GM13976 (cell line): ENCODE data around the gene R3HDM1.

ENCODE experiments used
- DNase-seq: peaks from one replicate; pipeline ENCODE4 v3.0.0; 2012; ENCODE audit warnings: low spot score
- in situ Hi-C: fragments of 300-500 bp; cut with MboI; formaldehyde crosslinking; loops from one replicate; pipeline ENCODE4 v1.12.0; 2022; ENCODE audit warnings: low sequenced_read_pairs, mixed read lengths, inconsistent platforms; ENCODE audit not compliant: unreplicated experiment
- TF ChIP-seq, protein P1 (sequence below): IDR thresholded peaks from 2 replicates; pipeline ENCODE4 v1.5.1; 2012; ENCODE audit warnings: borderline replicate concordance, mild to moderate bottlenecking; ENCODE audit not compliant: insufficient read depth; ENCODE audit errors: extremely low read depth, missing control alignments, control extremely low read depth

R3HDM1 gene

DNA sequence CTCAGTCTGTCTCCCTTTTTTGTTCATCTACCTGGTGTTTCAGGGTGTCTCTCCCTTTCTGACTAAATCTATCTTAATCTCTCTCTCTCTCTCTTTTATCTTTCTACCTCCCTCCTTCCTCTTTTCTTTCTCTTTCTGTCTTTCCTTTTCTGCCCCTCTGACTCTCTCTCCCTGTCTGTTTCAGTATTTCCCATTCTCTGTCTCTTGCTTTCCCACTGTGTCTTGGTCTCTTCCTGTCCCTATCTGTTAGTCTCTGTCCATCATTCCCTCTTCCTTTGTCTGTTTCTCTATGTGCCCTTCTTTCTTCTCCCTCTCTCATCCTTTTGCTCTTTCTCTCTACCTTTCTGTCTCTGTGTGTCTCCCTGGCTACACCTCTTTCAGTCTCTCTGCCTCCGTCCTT is 56.7 kb downstream of the R3HDM1 start:
- in situ Hi-C loops = no loop called here
- TF ChIP-seq, protein P1, sequence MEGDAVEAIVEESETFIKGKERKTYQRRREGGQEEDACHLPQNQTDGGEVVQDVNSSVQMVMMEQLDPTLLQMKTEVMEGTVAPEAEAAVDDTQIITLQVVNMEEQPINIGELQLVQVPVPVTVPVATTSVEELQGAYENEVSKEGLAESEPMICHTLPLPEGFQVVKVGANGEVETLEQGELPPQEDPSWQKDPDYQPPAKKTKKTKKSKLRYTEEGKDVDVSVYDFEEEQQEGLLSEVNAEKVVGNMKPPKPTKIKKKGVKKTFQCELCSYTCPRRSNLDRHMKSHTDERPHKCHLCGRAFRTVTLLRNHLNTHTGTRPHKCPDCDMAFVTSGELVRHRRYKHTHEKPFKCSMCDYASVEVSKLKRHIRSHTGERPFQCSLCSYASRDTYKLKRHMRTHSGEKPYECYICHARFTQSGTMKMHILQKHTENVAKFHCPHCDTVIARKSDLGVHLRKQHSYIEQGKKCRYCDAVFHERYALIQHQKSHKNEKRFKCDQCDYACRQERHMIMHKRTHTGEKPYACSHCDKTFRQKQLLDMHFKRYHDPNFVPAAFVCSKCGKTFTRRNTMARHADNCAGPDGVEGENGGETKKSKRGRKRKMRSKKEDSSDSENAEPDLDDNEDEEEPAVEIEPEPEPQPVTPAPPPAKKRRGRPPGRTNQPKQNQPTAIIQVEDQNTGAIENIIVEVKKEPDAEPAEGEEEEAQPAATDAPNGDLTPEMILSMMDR = no peak
- DNase-seq = no peak

DNA sequence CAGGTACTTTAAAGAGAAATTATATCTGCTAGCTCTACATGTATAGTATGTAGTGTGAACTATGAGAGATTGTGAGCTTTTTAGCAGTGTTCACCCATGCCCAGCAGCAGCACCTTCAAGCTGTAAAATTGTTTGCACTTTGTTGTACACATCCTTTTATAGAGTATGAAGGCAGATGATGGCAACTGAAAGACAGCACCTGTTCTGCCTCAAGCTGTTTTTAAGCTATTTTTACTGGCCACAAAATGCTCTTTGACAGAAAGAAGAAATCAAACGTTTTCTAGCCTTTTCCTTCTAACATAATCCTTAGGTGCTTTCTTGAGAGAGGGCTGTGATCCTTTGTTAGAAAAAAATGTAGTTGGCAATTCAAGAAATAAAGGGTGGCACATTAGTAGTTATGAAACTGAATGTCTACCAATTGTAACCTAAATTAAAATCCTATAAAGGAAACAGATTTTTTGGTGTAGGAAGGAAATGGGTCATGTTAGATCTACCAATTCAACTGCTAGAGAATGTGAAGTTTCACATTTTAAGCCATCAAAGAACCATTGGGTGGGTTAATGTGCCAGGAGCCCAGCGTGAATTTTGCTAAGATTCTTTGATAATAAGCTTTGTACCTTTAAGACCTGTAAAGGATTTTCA is 59.5 kb downstream of the R3HDM1 start:
- DNase-seq = no peak
- in situ Hi-C loops = no loop called here
- TF ChIP-seq, protein P1 = no peak

DNA sequence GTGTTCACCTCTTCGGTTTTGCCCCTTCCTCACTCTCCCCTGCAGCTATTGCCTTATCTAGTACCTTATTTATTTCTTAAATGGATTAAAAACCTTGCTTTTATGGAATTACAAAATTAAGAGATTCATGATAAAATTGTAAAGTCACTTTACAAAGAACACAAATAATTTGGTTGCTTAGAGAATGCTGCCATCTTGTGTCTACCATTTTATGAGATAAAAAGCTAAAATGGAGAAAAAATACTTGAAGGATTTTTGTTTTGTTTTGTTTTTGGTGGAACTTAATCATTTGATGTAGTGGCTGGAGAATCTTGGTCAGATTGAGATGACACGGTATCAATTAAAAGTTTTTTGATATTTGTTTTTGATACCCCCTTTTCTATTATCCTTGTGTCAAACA is 69.6 kb downstream of the R3HDM1 start:
- in situ Hi-C loops = no loop called here
- TF ChIP-seq, protein P1 = no peak
- DNase-seq = no peak

DNA sequence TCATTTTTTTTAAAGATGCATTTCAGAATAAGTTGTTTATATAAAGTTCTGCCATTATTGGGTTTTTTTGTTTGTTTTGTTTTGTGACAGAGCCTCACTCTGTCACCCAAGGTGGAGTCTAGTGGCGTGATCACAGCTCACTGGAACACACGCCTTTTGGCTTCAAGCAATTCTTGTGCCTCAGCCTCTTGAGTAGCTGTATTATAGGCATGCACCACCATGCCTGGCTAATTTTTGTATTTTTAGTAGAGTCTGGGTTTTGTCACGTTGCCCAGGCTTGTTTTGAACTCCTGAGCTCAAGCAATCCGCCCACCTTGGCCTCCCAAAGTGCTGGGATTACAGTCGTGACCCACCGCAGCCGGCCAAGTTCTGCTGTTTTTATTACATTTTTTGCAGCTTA is 72.3 kb downstream of the R3HDM1 start:
- in situ Hi-C loops = no loop called here
- TF ChIP-seq, protein P1 = no peak
- no peak for DNase-seq

DNA sequence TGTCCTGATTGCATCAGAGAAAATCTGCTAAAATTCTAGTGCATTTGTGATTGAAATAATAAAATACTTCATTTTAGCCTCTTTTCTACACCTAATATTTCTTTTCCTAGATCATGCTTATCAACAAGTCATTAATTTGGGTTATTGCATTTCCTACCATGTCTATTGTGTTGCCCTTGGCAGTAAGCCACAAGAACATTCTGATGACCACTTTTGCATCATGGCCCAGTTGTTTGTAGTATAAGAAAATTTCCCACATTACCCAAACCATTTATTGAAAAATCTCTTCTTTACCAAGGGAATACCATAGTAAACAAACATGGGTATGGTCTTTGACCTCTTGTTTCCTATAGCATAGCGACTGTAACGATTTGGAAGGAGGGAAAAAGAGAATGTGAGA is 76.3 kb downstream of the R3HDM1 start:
- TF ChIP-seq, protein P1 = no peak
- in situ Hi-C loops = no loop called here
- no peak for DNase-seq

DNA sequence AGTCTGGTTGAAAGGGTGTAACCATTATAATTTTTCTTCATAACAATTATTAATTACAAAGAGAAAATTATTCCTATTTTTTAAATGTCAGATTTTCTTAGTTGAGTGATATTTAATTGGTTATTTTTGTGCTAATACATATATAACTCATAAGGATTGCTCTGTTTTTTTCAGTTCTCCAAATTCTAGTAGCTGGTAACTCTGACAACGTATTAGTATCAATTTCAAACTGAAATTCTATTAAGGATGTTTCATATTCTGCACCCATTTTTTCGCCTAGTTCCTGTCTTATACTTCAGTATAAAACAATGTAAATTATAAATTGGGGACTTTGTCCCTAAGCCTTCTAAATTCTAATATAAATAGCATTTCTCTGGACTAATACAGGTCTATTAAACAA is 81.0 kb downstream of the R3HDM1 start:
- in situ Hi-C loops = no loop called here
- DNase-seq = no peak
- TF ChIP-seq, protein P1 = no peak
